H1 (cell line): Measurements from ENCODE around the gene BTNL2. TPM values are rescaled to one million over a fixed set of nuclear protein-coding genes. Genes with fewer than 3 reads are reported as not detected.

Experiments used
- CTCF ChIA-PET: fragments of 300-600 bp; sonication (Branson Sonifier 250); formaldehyde crosslinking; loops from one replicate; lab custom pipeline; 2021; ENCODE audit not compliant: partially characterized antibody; lab: Charles Lee
- POLR2A ChIA-PET: fragments of 300-600 bp; sonication (Branson Sonifier 250); formaldehyde crosslinking; loops from one replicate; lab custom pipeline; 2021; ENCODE audit warnings: inconsistent platforms; ENCODE audit not compliant: partially characterized antibody; lab: Charles Lee
- DNase-seq, 2 experiments: peaks; one replicate each; pipeline versions ENCODE4 v3.0.0 to v3.0.0-alpha.2; 2010 to 2022; ENCODE audit warnings: low spot score in 2 of 2, low read depth in 1 of 2, mixed read lengths in 1 of 2
- FAIRE-seq: peaks from 2 replicates; lab custom pipeline; 2011; peaks lifted over from hg19 to GRCh38; lab: Jason Lieb, UNC
- H2AFZ ChIP-seq: 2 replicates; pipeline ENCODE4 v1.8.1; 2012; ENCODE audit warnings: low read length, inconsistent platforms
- H2AK5ac ChIP-seq: 2 replicates; pipeline ENCODE4 v1.6.1; 2013; ENCODE audit warnings: low read depth, low read length
- H2BK120ac ChIP-seq: replicated peaks from 2 replicates; pipeline ENCODE3; 2013; ENCODE audit warnings: low read depth, low read length, inconsistent platforms
- H2BK12ac ChIP-seq: 2 replicates; pipeline ENCODE4 v1.6.1; 2013; ENCODE audit warnings: low read depth, low read length
- H2BK15ac ChIP-seq: 2 replicates; pipeline ENCODE4 v1.6.1; 2013; ENCODE audit warnings: low read length
- H2BK20ac ChIP-seq: 2 replicates; pipeline ENCODE4 v1.6.1; 2013; ENCODE audit warnings: low read length
- H2BK5ac ChIP-seq: 2 replicates; pipeline ENCODE4 v1.6.1; 2013; ENCODE audit warnings: low read depth, low read length
- H3K14ac ChIP-seq: 2 replicates; pipeline ENCODE4 v1.6.1; 2013; ENCODE audit warnings: inconsistent platforms; ENCODE audit not compliant: insufficient read length
- H3K18ac ChIP-seq: 2 replicates; pipeline ENCODE4 v1.6.1; 2013; ENCODE audit warnings: low read length; ENCODE audit errors: extremely low read depth
- H3K23ac ChIP-seq: 2 replicates; pipeline ENCODE4 v1.6.1; 2013; ENCODE audit warnings: inconsistent platforms; ENCODE audit not compliant: insufficient read length
- H3K23me2 ChIP-seq: 2 replicates; pipeline ENCODE4 v1.6.1; 2013; ENCODE audit warnings: low read depth, low read length
- H3K27ac ChIP-seq: 2 replicates; pipeline ENCODE4 v1.6.1; 2011; ENCODE audit warnings: low read depth, low read length, inconsistent platforms
- H3K27me3 ChIP-seq, 4 experiments: replicated peaks in 1 of 4; 1 replicate in 1 of 4; 2 replicates in 3 of 4; pipeline versions ENCODE4 v1.6.1 to v1.8.1; 2011 to 2013; ENCODE audit warnings: low read length in 3 of 4, mild to moderate bottlenecking in 3 of 4, inconsistent platforms in 2 of 4, mixed read lengths in 2 of 4, moderate library complexity in 1 of 4; ENCODE audit not compliant: control insufficient read depth in 3 of 4, insufficient read depth in 3 of 4; ENCODE audit errors: extremely low read depth in 1 of 4
- H3K36me3 ChIP-seq, 4 experiments: 2 replicates each; pipeline versions ENCODE4 v1.6.1 to v1.8.1; 2011 to 2013; ENCODE audit warnings: mild to moderate bottlenecking in 4 of 4, low read length in 3 of 4, moderate library complexity in 2 of 4, control low read depth in 1 of 4, inconsistent platforms in 1 of 4; ENCODE audit not compliant: insufficient read depth in 4 of 4, control insufficient read depth in 2 of 4
- H3K4ac ChIP-seq: replicated peaks from 2 replicates; pipeline ENCODE3; 2013; ENCODE audit warnings: low read length, low read depth, mixed read lengths, inconsistent platforms; ENCODE audit not compliant: insufficient read length
- H3K4me1 ChIP-seq, 4 experiments: replicated peaks in 1 of 4; 1 replicate in 1 of 4; 2 replicates in 3 of 4; pipeline versions ENCODE4 v1.6.1 to v1.8.1; 2011 to 2013; ENCODE audit warnings: low read length in 3 of 4, inconsistent platforms in 2 of 4, mixed read lengths in 1 of 4; ENCODE audit not compliant: insufficient read depth in 4 of 4, control insufficient read depth in 3 of 4
- H3K4me2 ChIP-seq, 2 experiments: 2 replicates each; pipeline versions ENCODE4 v1.6.1 to v1.8.1; 2011 to 2013; ENCODE audit warnings: low read depth in 2 of 2, low read length in 2 of 2, control low read depth in 1 of 2, inconsistent platforms in 1 of 2, mild to moderate bottlenecking in 1 of 2; ENCODE audit not compliant: insufficient read depth in 1 of 2
- H3K4me3 ChIP-seq, 4 experiments: fragments of 200-600, 300-600 bp in 1 of 4; sonication (generic), shearing (Covaris generic), sonication (Bioruptor Twin) in 1 of 4; 2 replicates each; pipeline versions ENCODE4 v1.5.1 to v1.8.1; 2011 to 2016; ENCODE audit warnings: low read length in 4 of 4, low read depth in 3 of 4, control low read depth in 2 of 4, inconsistent platforms in 2 of 4, mild to moderate bottlenecking in 2 of 4, mixed read lengths in 1 of 4, moderate library complexity in 1 of 4; ENCODE audit not compliant: insufficient read depth in 2 of 4; ENCODE audit errors: extremely low read depth in 1 of 4
- H3K56ac ChIP-seq: replicated peaks from 2 replicates; pipeline ENCODE3; 2013; ENCODE audit warnings: low read depth, mild to moderate bottlenecking, mixed read lengths, low read length, inconsistent platforms; ENCODE audit not compliant: insufficient read length
- H3K79me1 ChIP-seq: 2 replicates; pipeline ENCODE4 v1.6.1; 2013; ENCODE audit warnings: low read depth, low read length, control low read depth
- H3K79me2 ChIP-seq, 2 experiments: 2 replicates each; pipeline versions ENCODE4 v1.6.1 to v1.8.1; 2012 to 2013; ENCODE audit warnings: low read length in 2 of 2, mild to moderate bottlenecking in 2 of 2, inconsistent platforms in 1 of 2; ENCODE audit not compliant: insufficient read depth in 2 of 2, control insufficient read depth in 1 of 2
- H3K9ac ChIP-seq, 4 experiments: replicated peaks in 1 of 4; 1 replicate in 1 of 4; 2 replicates in 3 of 4; pipeline versions ENCODE4 v1.6.1 to v1.8.1; 2011 to 2013; ENCODE audit warnings: low read depth in 3 of 4, low read length in 3 of 4, control low read depth in 2 of 4, mild to moderate bottlenecking in 2 of 4, moderate library complexity in 2 of 4, inconsistent platforms in 1 of 4; ENCODE audit errors: extremely low read depth in 1 of 4
- H3K9me3 ChIP-seq, 2 experiments: 2 replicates each; pipeline versions ENCODE4 v1.6.1 to v1.8.1; 2012 to 2013; ENCODE audit warnings: mild to moderate bottlenecking in 2 of 2, moderate library complexity in 2 of 2, control low read depth in 1 of 2, inconsistent platforms in 1 of 2, low read depth in 1 of 2, low read length in 1 of 2, mixed read lengths in 1 of 2; ENCODE audit not compliant: insufficient read depth in 2 of 2
- H4K20me1 ChIP-seq, 2 experiments: replicated peaks in 1 of 2; 2 replicates each; pipeline versions ENCODE3 to v1.8.1; 2011 to 2013; ENCODE audit warnings: inconsistent platforms in 2 of 2, low read length in 2 of 2, mild to moderate bottlenecking in 1 of 2; ENCODE audit not compliant: insufficient read depth in 2 of 2, control insufficient read depth in 1 of 2
- H4K5ac ChIP-seq: 2 replicates; pipeline ENCODE4 v1.6.1; 2013; ENCODE audit warnings: low read length, low read depth, mixed read lengths, inconsistent platforms; ENCODE audit not compliant: insufficient read length
- H4K8ac ChIP-seq: 2 replicates; pipeline ENCODE4 v1.8.0; 2013; ENCODE audit warnings: mild to moderate bottlenecking, moderate library complexity, low read length, inconsistent platforms; ENCODE audit not compliant: insufficient read depth; ENCODE audit errors: extremely low read depth
- H4K91ac ChIP-seq: replicated peaks from 2 replicates; pipeline ENCODE3; 2013; ENCODE audit warnings: low read length, mixed read lengths, inconsistent platforms; ENCODE audit not compliant: insufficient read length
- CHD1 ChIP-seq: IDR thresholded peaks from 2 replicates; pipeline ENCODE4 v1.6.1; 2012; ENCODE audit warnings: low read depth, low read length, improper control_type of control experiment
- CREB1 ChIP-seq: IDR thresholded peaks from 2 replicates; pipeline ENCODE4 v1.6.1; 2012; ENCODE audit warnings: inconsistent platforms
- EZH2 ChIP-seq: fragments of 200-600 bp; sonication (generic); IDR thresholded peaks from 2 replicates; pipeline ENCODE4 v1.7.1; 2012; ENCODE audit warnings: low read depth, mild to moderate bottlenecking, moderate library complexity, low read length, inconsistent platforms; ENCODE audit not compliant: severe bottlenecking
- RBBP5 ChIP-seq: IDR thresholded peaks from 2 replicates; pipeline ENCODE4 v1.7.1; 2012; ENCODE audit warnings: low read depth, mild to moderate bottlenecking, inconsistent platforms, low read length, moderate library complexity, borderline replicate concordance
- SIRT6 ChIP-seq: IDR thresholded peaks from one replicate; pipeline ENCODE4 v1.7.1; 2012; ENCODE audit warnings: low read length, inconsistent platforms
- ZNF274 ChIP-seq: IDR thresholded peaks from 2 replicates; pipeline ENCODE4 v1.7.0; 2012; ENCODE audit warnings: low read length, borderline replicate concordance; ENCODE audit errors: extremely low read depth
- WGBS, 2 experiments: shearing (Covaris generic) in 1 of 2; methylation state at CpG; one replicate each; pipeline versions ENCODE4 v1.1.6 to v1.1.7; 2013 to 2015; ENCODE audit warnings: low lambda C conversion rate in 2 of 2, mixed read lengths in 2 of 2, inconsistent platforms in 1 of 2, low coverage in 1 of 2, missing lambda C conversion rate in 1 of 2; ENCODE audit not compliant: insufficient replicate concordance in 2 of 2, insufficient coverage in 1 of 2, insufficient read length in 1 of 2; ENCODE audit errors: extremely low coverage in 1 of 2, missing lambda C conversion rate in 1 of 2; 5-methylcytosine and 5-hydroxymethylcytosine counted together
- polyA plus RNA-seq, 7 experiments: library from polyadenylated mRNA; depleted of rRNA in 3 of 7; stranded (reverse) in 5 of 7; unstranded in 2 of 7; fragments of >200 nt in 5 of 7; fragments of 200-250 nt in 2 of 7; gene quantifications; 1 replicate in 5 of 7; 2 replicates in 1 of 7; 4 replicates in 1 of 7; pipeline versions ENCODE4 v1.2.1 to v1.2.3, GENCODE V29; 2011 to 2013; ENCODE audit warnings: missing spikeins in 2 of 7, mixed read lengths in 2 of 7
- total RNA-seq: library from RNA; stranded (reverse); fragmentation: NEBNext Ultra II Directional; extraction: Animal tissue kit (Norgen Biotek cat#: 25700); gene quantifications from 2 replicates; pipeline ENCODE4 v1.2.1, GENCODE V29; 2021

Gene BTNL2
- total and polyA plus RNA-seq, 2 of the 8 experiments (the other 6 are each of a cell fraction or from before 2014, with no cell fraction given), result not detected

- H2AK5ac ChIP-seq, result no peak overlapping the region
- 65% methylated on average over 5 of the region's 5 CpGs; no CpG with 5 or more reads in 1 of the 2 experiments for WGBS, 2 experiments
These were observed 3.9 kb upstream of the BTNL2 start for GRCh38 chr6:32410906-32411305.

More at GRCh38 chr6:32410906-32411305, 3.9 kb upstream of the BTNL2 start:
- H3K14ac ChIP-seq, result no peak overlapping the region
- no peak overlapping the region for H3K23ac ChIP-seq
- H3K36me3 ChIP-seq, result no peaks in the 10 kb centered on the region
- H3K9ac ChIP-seq, result no peak overlapping the region
- H4K20me1 ChIP-seq, result peaks cover 0 to 1% of the 10 kb centered on the region in 2 experiments
- no peak overlapping the region for H4K5ac ChIP-seq
- POLR2A ChIA-PET, result no interaction called here
- no peak for DNase-seq
- H2BK12ac ChIP-seq, result no peak overlapping the region
- H3K79me1 ChIP-seq, result no peaks in the 10 kb centered on the region
- TF ChIP-seq EZH2 (no peak), CREB1 (no peak), CHD1 (no peak), RBBP5 (no peak), SIRT6 (no peak), ZNF274 (no peak)
- H4K91ac ChIP-seq, result no peak overlapping the region
- H3K23me2 ChIP-seq, result no peaks in the 10 kb centered on the region
- no peak overlapping the region for H3K4me2 ChIP-seq
- no peak overlapping the region for H3K56ac ChIP-seq
- H2BK20ac ChIP-seq, result no peak overlapping the region
- no peak overlapping the region for H2BK5ac ChIP-seq
- H2BK120ac ChIP-seq, result no peak overlapping the region
- no peak for FAIRE-seq
- H3K9me3 ChIP-seq, result no peaks in the 10 kb centered on the region
- H3K4me1 ChIP-seq, result peaks cover 0 to 6% (median 2%) of the 10 kb centered on the region in 4 experiments; a peak in 3 of 7 replicates
- no peak overlapping the region for H3K27ac ChIP-seq
- H3K18ac ChIP-seq, result no peak overlapping the region
- H3K27me3 ChIP-seq, result peaks cover 0 to 12% (median 1%) of the 10 kb centered on the region in 4 experiments; a peak in 1 of 7 replicates
- H3K79me2 ChIP-seq, result no peaks in the 10 kb centered on the region
- H3K4me3 ChIP-seq, result no peak overlapping the region
- H2BK15ac ChIP-seq, result no peak overlapping the region
- no peak overlapping the region for H2AFZ ChIP-seq
- CTCF ChIA-PET, result interaction anchor here (1.0 to 5.7 kb wide), 4 partner anchors 8 to 163 kb away, joined by 3 to 51 read pairs (median 23); no protein-coding TSS in a partner anchor
- no peak overlapping the region for H4K8ac ChIP-seq
- H3K4ac ChIP-seq, result no peak overlapping the region
